ENCODE measurements around the gene SCUBE3.
A peak's percentile ranks its signal among the peaks of the same experiment; 100 is the strongest.

The SCUBE3 gene

DNA sequence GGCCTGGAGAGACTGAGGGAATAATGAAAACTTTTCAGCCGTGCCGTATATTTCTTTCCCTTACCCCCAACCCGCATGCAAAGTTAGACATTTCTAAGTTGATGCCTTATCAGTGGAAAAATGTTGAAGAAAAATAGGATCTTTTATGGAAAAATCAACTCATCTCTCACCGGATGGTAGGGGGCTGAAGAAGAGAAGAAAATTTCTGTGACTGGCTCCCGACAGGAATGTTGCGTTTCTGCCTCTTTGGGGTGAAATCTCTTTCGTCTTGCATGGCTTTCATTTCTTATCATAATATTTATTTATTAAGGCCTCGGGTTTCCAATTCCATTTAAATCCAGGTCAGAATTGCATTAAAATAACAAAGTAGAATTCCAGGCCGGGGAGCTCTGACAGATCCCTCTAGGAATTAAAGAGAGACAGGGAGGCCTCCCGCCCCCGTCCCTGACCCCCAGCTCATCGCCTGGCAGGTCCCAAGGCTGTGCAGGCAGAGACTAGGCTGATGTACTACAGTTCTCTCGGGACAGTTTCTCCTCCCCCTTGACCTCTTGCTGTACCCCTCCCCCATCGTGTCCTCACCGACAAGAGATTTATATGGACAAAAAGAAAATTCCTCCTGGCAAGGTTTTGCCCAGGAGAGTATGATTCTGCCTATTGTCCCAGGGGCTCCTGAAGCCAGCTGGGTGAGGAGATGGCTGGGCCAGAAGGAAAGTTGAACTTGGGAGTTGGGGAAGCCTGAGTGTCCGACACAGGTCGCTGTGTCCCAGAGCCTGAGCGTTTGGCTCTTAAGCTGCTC is 1.3 kb downstream of the SCUBE3 start:
- no peak for DNase-seq

DNA sequence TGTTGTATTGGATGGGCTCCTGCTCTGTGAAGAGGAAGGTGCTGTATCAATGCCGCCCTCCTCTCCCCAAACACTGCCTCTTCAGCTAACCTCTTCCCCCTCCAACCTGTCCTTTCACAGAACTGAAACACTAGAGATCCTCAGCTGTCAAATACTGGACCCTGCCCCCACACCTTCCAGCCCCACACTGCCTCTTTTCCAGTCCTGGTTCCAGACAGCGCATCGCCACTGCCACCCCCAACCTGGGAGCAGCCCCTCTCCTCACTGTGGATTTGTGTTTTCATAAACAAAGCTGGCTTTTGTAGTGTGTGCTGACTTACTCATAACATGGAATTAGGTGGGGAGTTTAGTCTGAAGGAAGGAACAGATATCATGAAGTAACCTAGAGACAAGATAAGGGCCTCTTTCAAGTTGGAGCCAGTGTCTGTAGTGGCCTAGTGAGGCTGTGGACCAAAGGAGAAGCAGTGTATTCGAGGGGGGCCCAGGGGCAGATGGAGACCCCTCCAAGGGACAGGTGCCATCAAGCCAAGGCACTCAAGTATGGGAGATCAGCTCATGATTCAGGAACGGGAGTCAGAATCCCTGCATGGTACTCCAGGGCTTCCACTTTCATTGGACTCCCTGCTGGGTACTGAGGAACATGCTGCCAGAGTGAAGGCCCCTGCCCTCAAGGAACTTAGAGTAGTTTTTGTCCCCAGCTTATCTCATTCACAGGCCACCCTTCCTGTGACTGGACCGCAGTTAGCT is 2.1 kb downstream of the SCUBE3 start:
- no peak for DNase-seq

DNA sequence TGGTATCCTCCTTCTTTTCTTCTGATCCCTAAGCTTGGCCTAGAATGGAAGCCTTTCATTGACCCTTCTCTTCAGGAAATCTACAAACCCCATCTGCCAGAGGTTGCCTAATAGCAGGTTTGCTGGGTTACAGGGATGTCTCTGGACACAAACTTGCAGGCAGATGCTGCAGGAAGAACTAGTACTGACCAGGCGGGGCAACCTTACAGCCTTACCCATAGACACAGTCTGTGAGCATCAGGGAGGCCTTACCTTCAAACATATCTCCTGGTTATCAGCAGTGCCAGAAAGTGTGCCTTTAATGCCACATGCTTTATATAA is 2.6 kb downstream of the SCUBE3 start:
- no peak for DNase-seq

DNA sequence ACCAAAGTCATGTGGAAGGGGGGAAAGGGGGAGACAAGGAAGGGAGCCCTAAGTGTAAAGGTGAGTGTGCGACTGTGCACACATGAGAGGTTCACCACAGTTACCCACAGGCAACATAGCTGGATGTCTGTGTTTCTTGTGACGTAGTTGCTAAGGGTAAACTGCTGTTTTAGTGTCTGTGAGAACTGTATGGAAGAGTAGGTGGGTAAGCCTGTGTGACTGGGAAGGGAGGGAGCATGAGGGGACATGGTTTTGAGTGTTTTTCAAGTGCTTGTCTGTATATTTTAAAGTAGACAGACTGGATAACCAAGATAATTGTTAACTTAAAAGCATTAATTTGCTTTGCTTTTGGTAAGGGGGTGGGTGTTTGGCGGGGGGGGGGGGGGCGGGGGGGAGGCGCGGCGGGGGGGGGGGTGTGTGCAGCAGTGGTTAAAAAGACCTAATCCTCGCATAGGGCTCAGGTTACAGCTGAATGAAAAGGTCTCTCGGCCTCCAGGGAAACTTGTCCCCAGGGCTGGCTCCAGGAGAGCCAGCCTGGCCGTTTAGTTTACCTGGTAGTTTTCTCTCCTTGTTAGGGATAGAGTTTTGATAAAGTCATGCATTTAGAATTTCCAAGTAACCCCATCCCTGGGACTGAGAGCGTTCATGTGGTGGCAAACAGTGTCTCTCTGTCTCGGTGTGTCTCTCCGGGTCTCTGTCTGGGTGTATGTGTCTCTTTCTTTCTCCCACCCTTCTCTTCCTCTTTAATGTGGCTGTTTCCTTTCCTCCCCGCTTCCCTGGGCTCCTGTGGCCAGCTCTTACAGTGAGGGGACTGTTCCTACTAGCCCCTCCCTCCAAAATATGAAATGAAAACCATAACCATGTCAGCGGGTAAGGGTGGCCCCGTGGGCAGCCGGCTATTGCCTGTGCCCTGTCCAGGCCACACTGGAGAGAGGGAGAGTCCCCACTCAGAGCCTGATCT is 3.4 kb downstream of the SCUBE3 start:
- DNase-seq: no peak

DNA sequence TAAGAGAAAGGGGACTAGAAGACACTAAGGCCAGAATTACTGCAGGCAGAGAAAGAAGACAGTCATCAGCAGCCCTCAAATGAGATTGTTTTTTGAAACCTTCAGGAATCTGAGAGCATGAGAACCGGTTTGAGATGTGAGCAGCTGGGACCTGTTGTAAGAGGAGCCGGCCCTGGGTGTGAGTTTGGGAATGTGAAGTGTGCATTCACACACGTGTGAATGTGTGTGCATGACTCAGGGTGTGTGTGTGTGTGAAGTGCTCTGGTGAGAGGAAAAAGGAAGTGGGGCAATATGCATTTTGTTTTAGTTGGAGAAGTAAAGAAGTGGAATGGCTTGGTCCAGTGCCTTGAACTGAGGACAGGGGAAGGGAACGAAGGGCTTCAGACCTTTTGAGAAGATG is 4.3 kb downstream of the SCUBE3 start:
- DNase-seq: no peak

DNA sequence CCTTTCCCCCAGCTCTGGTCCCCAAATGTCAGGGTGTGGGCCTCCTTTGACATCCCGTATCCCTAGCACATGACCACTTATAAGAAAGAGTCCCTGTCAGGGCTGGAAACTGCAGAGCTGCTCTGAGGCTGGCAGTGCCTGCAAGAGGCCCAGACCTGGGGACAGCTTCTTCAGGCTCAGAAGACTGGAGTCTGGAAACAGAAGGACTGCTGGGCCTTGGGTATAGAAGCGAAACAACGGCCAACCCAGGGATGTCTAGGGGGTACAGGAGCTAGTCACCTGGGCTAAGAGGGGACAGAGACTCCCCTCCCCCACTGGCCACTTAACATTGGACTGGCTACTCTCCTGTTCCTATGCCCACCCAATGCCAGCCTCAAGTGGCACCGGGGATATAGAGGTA is 4.7 kb downstream of the SCUBE3 start:
- DNase-seq: no peak

DNA sequence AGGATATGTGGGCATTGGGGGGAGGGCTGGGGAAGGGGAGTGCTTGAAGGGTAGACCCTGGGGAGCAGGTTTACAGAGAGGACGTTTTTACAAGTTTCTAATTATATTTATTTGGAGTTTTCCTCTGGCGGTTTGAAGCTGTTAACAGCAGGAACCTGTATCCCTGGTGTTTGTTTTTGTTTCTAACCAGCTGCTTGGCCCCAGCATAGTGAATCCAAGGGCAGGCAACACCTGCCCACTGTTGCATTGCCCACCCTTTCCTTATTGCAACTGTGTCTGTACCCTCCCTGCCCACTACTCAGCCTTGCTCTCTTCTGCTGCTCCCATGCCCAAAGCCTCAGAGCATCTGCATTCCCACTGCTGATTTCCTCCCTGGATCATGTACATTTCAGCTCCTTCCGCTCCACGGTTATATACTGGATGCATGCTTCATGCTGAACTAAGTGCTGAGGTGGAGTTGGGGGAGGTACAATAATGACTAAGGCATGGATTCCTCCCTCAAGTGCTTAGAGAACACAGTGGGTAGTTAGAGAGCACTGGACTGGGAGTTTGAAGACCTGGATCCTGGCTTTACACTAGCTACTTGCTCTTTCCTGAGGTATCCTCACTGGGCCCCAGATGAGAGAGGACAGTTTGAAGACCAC is 6.0 kb downstream of the SCUBE3 start:
- no peak for DNase-seq

DNA sequence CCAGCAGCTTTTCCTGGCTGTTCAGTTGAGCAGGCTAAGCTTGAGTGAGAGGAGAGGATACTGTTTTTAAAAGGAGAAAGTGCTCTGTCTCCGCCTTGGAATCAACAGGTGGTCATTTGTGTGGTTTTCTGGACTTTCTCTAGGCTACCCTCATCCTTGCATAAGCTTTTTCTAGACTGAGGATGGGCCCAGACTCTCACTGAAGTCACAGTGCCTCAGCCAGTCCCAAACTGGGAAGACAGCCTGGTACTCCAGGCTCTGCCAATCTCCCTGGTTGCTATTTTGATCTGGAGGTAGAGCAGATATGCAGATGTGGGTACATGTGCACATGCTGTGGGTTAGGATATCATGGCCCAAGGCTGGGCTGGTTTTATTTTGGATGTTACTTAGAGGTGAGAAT is 7.0 kb downstream of the SCUBE3 start:
- no peak for DNase-seq

DNA sequence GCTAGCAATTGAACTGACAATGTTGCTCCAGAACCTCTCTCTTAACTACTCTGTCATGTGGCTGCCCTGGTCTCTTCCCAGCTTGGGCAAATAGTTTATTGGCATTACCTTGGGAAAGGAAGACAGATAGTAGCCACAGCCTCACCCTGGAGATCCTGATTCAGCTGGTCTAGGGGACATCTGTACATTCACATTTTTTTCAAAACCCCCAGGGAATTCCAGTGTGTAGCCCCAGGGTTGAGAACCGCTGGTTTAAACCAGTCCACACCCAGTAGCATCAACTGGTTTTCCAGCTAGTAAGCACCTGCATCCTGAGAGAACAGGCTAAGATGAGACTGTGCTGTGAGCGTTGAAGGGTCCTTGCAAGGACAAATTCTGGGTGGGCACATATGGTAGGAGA is 9.6 kb downstream of the SCUBE3 start:
- DNase-seq: no peak

DNA sequence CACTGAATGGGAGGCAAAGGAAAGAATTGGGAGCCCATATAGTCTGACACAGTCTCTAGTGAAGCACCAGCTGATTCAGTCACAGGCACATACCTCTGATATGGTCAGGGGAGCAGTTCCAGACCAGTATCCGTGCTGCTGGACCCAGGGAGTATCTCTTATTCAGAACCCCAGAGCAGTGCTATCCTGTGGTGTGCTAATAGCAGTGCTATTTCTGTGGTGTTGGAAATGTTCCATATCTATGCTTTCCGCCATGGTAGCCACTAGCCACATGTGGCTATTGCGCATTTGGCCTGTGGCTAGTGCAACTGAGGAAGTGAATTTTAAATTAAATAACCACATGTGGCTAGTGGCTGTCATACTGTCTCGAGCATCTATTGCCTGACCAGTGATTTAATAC is 11.0 kb downstream of the SCUBE3 start:
- DNase-seq: no peak

DNA sequence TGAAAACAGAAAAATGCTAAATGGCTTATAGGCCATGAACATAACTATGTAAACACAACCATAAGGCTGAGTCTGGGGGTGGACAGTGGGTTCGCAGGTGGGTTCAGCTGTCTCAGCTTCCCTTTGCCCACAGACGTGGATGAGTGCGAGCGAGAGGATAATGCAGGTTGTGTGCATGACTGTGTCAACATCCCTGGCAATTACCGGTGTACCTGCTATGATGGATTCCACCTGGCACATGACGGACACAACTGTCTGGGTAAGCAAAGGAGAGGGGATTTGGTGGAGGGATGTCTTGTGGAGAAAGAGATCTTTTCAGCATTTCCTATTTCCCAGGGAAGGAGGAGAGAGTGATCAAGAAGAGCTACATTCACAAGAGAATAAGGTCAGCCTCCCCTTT is 14.7 kb downstream of the SCUBE3 start:
- no peak for DNase-seq

DNA sequence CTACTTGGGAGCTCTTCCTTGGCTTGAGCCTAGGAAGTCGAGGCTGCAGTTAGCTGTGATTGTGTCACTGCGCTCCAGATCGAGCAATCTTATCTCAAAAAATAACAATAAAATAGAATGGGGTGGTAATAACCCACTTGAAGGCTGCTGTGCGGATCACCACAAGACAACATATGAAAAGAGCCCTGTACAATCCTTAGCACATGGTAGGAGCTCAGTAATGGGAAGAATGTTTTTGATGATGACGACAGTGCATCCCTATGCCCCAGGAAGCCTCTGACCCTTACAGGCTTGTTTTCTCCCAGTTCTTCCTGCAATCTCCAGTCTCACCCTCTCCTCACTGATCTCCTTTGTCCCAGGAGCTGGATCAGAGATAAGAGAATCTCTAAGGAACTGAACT is 15.5 kb downstream of the SCUBE3 start:
- no peak for DNase-seq

DNA sequence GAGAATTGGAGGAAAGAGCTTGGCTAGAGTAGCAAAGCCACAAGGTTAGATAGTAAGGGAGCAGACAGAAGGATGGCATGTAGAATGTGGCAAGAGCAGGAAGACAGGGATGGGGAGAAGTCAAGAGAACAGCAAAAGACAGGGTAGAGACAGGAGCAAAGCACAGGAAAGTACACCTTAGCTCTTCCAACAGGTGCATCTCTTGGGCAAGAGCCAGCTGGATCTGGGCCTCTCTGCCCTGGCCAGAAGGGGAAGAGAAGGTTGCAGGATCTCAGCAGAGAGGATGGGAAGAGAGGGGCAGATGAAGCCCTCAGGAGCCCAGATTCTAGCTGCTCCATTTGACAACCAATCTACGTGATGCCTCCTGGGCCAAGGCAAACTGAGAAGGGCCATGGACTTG is 16.7 kb downstream of the SCUBE3 start:
- DNase-seq: no peak

DNA sequence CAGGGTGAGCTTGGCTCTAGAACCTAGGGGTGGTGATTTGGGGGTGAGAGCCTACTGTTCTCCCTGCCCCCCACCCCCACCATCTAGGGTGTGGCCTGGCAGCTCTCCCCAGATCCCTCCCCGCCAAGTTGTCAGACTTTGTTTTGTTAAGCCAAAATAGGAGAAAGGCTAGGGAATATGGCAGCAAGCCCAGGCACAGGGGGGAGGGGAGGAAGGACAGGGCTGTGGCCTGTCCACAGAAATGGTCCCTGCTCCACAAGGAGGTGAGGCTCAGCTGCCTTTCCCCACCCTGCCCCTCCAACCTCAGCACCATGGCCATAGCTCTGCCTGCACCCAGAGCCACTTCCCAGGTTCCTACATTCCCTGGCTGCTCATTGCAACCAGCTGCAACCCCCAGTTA is 17.2 kb downstream of the SCUBE3 start:
- DNase-seq: no peak

DNA sequence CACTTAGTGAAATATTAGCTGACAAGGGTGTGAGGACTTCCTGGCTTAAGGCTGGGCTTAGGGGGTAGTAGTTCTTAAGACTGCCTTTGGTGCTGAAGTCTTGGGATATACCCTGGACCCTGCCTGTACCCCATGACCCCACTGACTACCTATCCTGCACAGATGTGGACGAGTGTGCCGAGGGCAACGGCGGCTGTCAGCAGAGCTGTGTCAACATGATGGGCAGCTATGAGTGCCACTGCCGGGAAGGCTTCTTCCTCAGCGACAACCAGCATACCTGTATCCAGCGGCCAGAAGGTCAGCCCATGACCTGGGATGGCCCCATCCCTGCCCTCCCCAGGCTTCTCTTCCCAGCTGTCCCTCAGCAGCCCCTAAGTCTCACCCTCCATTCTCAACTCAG is 17.8 kb downstream of the SCUBE3 start:
- no peak for DNase-seq

DNA sequence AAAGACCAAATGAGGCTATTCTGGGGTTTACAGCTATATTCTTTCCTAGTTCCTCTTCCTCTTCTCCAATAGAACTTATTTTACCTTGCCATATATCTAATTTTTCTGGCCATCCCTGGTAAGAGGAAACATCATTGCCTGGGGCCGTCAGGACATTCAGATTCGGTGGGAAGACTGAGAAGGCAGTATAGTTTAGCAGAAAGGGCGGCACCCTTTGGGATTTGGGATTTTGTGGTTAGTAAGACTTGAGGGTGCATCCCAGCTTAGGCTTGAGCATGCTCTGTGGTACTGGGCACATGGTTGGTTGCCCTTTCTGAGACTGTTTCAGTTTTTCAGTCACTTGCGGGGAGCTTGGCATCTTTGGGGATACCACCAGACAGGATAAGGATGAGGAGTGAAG is 21.1 kb downstream of the SCUBE3 start:
- DNase-seq: no peak

DNA sequence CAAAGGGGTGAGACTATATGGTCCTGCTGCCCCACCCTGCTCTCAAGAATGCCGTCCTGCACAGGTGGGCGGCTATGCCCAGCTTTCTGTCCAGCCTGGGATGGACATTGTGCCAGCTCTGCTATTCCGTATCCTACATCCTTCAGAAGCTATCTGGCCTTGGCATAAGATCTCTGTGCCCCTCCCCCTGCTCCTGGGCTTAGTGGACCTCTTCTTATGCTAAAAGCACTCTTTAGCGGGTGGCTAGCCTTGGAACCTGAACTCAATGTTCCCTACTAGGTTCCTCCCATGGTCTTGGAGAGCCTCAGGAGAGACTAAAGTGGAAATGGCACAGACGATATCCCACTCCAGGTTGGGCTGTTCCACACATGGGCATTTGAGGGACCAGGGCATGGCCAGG is 22.5 kb downstream of the SCUBE3 start:
- DNase-seq: no peak

DNA sequence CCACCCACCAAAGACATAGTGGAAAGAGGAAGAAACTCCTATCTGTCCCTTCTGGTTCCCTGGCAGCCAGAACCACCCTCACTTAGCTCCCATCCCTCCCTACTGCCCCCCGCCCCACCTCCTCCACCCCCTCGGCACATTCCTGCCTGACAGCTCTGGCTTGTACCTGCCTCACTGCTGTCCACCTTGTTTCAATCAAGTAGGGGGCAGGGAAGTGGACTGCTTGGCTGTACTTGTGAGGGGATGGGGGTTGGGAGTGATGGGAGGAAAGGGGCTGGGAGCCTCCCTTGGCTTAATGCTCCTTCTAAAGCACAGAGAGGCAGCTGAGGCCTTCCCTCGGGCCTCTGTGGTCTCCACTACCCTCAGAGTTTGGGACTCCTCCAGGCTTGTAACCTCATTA is 23.7 kb downstream of the SCUBE3 start:
- DNase-seq: no peak

DNA sequence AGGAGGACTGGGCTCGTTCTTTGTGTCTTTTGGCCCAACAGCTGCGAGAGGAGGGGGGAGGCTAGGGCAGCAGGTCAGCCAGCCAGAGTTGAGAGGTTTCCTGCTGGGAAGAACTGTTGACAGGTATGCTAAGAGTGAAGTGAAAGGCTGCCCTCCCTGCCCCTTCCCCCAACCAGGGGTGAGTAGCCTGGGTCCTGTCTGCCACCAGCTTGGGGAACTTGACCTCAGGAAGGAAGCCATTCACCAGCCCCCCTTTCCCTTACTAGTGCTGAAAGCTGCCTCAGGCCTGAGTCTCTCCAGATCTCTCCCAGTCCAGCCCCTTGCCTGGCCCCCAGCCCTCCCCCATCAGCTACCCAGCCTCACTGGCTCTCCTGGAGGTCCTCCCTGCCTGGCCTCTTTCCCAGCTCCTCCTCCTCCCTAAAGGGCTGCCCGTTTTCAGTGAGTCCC is 25.1 kb downstream of the SCUBE3 start:
- DNase-seq: no peak

DNA sequence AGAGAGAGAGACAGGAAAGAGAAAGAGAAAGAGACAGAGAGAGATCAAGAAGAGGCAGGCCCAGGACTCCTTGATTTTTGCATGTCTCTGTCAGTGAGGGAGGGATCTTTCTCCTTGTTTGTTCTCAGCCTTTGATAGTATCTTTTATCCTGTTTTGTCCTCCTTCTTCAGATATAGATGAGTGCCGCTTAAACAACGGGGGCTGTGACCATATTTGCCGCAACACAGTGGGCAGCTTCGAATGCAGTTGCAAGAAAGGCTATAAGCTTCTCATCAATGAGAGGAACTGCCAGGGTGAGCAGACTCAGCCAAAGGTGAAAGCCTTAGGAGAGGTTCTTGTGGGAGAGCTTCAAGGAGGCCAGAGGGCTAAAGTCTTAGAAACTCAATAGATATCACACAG is 25.8 kb downstream of the SCUBE3 start:
- DNase-seq: no peak

DNA sequence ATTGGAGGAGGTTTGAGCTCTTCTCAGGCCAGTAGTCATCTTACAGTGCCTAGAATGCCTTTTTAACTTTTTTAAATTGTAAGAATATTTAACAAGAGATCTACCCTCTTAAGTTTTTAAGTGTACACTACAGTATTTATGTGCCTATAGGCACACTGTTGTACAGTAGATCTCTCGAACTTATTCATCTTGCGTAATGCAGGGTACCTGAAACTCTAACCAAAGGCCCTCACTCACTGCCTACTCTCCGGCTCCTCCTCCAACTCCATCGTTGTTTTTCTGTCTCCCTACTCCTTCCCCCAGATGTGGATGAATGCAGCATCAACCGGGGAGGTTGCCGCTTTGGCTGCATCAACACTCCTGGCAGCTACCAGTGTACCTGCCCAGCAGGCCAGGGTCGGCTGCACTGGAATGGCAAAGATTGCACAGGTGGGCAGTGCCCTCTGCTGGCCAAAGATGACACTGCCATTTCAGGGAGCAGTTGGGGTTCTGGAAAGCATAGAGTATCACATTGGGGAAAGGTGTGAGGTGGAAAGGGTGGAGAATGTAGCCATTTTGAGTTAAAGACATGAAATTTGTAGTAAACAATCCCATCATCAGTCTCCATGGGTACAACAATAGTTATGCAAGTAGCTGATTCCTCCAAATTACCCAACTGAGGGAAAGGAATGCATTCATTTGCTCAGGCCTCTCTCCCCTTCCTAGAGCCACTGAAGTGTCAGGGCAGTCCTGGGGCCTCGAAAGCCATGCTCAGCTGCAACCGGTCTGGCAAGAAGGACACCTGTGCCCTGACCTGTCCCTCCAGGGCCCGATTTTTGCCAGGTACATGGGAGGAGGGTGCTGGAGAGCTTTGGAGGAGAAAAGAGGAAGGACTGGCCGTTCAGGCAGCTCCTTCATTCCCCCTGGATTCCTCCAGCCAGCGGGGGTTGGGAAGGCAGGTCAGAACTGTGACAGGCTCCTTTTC is 27.4 kb downstream of the SCUBE3 start:
- DNase-seq: peak; percentile 53 to 72

DNA sequence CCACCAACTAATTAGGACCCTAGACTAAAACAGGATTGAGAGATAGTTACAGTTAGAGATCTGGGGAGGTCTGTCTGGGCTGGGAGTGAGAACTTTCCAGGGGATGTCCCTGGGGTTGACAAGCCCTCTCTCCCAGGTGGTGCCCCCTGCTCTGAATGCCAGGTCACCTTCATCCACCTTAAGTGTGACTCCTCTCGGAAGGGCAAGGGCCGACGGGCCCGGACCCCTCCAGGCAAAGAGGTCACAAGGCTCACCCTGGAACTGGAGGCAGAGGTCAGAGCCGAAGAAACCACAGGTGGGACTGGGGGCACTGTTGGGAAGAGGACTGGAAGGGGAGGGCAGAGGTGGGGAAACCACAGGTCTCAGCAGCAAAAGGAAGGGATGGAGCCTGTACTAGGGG is 28.7 kb downstream of the SCUBE3 start:
- no peak for DNase-seq
